ENCODE data around the gene SLC12A7.
A peak's percentile ranks its signal among the peaks of the same experiment; 100 is the strongest.

Gene SLC12A7

DNA sequence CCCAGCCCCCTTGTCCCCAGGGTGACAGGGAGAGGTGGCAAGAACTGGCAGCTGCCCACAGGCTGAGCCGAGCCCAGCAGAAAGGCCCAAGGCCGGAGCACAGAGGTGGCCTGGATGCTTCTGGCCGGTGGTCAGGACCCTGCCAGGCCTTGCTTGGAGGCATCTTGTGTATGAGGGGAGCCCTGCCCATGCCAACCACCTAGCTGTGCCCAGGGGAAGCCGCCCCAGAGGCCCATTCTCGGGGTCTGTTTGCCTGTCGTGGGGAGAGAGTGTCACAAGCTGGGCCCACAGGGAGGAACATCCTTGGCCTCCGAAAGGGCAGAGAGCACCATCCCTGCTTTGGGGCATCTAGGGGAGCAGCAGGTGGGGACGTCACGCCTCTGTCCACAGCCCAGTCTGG is 93.3 kb downstream of the SLC12A7 start:
- no peak for DNase-seq (ENCODE audit: low spot score)

DNA sequence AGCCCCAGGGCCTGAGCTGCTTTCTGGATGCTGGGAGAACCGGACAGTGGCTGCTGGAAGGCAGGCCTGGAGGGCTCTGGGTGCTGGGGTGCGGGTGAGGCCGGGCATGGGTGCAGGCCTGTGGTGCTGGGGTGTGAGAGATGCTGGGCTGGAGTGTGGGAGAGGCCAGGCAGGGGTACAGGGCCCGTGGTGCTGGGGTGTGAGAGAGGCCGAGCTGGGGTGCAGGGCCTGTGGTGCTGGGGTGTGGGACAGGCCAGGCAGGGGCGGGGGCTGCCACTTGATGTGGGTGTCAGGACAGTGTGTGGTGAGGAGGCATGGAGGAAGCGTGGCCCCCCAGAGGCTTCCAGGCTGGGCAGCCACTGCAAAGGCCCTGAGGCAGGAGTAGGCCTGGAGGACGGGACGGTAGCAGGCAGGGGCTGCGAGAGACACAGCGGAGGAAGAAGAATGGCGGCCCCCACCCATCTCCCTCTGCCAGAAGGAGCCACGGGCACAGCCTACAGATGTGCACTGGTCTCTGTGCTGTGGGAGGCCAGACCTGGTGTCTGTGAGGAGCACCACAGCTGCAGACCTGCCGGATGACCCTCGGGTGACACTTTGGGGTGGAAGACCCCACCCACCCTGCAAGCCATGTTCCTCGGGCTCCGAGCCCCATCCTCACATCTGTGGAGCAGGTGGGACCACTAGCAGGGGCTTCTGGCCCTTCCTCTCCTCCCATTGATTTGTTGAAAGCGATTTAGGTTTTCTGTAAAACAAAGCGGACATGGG is 94.0 kb downstream of the SLC12A7 start:
- no peak for DNase-seq (ENCODE audit: low spot score)

DNA sequence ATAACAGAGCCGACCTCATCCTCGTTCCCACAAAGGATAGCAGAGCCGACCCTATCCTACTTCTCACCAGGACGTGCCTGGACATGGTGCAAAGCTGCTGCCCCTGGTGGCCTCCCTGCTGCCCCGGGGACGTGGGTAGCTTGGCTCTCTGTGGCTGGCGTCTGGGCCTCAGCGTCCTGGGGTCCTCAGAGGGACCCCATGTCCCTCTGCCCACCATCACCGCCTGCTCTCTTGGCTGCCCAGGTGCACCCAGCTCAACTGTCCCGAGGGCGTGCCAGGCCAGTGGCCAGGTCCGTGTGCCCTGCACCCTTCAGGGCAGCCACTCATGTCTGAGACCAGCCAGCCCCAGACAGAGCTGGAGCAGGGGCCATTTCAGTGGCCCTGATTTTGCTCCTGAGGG is 94.8 kb downstream of the SLC12A7 start:
- no peak for DNase-seq (ENCODE audit: low spot score)

DNA sequence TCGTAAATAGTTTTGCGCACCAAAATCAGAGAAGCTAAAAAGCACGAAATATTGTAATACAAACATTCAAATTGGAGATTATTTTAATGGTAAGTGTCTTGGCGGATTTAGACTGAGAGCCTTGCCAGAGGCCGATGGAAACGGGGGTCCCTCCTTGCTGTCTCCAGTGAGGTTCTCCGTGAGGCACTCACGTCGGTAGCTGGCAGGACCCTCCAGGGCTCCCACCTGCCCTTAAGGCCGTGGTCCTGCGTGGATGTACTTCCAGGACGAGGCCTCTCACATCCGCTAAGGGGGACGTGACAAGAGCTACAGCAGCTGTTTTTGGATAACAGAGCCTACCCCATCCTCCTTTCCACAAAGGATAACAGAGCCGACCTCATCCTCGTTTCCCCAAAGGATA is 95.4 kb downstream of the SLC12A7 start:
- no peak for DNase-seq (ENCODE audit: low spot score)

DNA sequence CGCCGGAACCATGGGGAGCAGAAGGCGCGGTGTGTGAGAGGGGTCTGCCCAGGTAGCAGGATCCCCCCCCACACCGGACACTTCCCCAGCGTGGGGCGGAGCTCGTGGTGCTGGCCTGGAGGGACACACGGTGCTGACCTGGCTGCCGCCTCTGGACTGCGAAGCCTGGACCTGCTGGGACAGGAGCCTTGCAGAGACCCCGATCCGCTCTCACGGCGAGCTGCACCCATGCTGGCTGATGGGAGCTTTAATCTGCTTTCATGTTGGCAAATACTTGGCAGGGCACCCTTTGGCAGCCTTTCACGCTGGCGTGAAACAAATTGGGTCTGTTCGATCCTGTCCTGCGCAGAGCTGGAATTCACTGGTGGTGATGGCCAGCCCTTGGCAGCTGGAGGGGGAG is 95.8 kb downstream of the SLC12A7 start:
- peak; percentile 37 for DNase-seq (ENCODE audit: low spot score)

DNA sequence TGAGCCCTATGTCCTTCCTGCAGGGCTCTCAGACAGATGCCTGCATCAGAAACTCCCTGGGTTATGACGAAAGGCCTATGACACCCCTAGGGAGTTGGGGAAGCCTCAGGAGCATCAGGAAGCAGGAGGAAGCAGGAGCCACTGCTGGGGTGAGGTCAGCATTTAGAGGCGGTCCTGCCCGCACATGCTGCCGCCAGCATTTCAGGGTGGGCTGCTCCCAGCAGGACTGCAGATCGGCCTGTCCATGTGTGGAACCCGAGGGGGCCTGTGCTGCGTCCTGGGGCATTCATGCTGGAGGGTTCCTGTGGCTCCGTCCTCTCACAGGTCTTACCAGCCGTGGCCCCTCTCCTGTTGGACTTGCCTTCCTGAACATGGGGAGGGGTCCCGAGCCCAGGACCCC is 96.4 kb downstream of the SLC12A7 start:
- no peak for DNase-seq (ENCODE audit: low spot score)

DNA sequence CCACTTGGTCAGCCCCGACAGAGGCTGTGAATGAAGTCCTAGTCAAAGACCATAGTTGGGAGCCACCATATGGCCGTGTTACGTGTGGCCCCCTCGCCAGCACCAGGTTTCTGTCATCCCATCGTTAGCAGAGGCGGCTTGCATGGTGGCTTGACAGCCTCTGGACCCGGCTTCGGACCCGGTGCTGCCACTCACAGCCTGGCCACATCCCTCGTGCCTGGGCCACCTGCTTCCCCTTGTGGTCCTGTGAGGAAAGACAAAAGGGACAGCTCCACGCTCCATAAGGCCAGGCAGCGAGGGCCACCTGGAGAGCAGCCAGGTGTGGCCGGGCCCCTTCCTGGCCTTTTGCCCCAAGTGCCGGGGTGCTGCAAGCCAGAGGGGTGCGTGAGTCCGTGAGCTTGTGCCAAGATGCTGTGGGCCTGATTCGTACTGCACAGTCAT is 97.1 kb downstream of the SLC12A7 start:
- DNase-seq (ENCODE audit: low spot score) = no peak

DNA sequence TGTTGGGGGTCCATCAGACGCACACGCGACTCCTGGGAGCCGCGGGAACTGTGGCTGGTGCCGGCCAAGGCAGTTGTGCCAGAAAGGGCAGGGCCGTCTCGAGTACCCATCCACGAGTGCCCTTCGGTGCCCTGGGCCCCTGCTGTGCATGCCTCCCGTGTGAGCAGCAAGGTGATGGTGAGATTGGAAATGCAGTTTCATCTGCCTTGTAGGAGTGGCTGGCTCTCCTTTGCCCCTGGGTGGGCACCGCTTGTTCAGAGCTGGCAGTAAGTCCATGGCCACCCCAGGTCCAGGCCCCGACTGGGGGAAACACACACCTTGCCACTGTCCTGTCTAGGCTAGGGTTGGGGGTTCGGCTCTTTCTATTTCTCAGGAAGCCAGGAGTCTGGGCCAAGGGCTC is 97.5 kb downstream of the SLC12A7 start:
- no peak for DNase-seq (ENCODE audit: low spot score)

DNA sequence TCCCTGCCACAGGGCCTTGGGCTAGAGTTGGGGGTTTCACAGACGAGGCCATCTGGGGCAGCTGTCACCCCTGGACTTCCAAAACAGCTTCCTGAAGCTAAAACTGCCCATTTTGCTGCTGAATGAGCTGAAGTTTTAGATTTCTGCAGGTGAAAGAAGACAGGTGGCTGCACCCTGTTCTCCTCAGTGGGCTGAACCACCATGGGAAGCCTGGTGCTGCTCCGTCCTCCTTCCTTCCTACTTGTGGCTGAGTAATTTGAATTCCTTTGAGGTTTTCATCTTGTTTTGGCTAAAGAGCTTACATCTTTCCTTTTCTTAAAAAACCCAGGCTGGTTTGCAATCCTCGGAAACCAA is 97.9 kb downstream of the SLC12A7 start:
- DNase-seq (ENCODE audit: low spot score) = no peak

DNA sequence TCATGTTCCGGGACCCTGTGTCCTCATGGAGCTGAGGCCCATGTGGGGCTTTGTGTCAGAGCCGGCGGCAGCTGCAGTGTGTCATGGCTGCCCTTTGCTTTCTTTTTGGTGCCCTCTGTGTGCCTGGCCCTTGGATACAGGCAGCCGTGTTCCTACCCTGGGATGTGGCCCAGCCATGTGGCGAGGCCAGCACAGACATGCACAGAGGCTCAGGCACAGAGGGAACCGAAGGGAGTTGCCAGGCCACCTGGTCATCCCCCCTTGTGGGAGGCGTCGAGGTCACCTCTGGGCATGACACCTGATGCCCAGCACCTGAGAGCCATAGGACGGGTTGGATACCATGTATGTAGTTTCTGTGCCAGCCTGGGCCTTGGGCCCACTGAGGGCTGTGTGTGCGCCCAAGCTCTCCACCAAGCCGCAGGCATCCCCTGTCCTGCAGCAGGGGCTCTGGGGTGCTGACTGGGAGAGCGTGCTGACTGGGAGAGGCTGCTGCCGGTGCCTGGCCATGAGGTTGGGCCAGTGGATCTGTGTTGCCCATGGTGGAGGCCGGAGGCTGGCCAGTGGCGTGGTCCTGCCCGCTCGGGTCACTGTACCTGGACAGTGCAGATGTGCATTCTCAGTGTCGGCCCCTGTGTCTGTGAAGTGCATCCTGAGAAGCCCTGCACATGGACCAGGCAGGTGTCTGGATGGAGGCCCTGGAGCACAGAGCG is 98.5 kb downstream of the SLC12A7 start:
- no peak for DNase-seq (ENCODE audit: low spot score)

DNA sequence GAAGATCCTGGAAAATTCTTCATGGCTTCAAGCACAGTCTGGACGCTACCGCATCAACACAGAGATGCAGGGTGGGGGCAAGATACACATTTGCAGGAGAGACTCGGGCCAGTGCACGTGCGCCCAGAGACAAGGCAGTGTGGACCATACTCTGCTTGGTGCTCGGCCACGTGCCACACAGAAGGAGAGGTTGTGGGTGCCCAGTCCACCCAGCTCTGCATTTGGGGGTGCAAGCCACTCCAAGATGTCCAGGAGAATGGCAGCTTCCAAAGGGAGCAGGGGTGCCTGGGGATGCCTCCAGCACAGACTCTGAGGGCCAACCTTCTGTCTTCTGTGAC is 99.0 kb downstream of the SLC12A7 start:
- no peak for DNase-seq (ENCODE audit: low spot score)

DNA sequence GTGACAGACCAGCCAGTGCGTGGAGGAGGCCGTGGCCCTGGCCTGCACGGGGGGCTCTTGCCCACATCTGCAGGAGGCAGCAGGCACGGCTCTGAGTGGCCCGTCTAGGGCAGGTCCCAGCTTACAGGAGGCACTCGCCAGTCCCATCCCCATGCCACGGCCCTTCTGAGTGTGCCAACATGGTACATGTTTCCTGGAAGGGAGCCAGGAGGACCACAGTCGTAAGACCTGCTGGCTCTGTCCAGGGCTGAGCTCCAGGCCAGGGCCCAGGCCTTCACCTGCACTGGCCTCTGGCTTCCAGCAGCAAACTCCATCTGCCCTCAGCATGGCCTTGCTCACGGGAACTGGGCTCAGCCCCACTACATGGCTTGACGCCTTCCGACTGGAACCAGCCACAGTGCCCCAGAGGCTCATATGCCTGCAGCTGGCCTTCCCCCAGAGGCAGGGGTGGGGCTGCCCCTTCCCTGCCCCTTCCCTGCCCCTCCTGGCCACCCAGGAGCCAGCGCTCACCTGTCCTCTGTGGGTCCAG is 99.5 kb downstream of the SLC12A7 start:
- no peak for DNase-seq (ENCODE audit: low spot score)

DNA sequence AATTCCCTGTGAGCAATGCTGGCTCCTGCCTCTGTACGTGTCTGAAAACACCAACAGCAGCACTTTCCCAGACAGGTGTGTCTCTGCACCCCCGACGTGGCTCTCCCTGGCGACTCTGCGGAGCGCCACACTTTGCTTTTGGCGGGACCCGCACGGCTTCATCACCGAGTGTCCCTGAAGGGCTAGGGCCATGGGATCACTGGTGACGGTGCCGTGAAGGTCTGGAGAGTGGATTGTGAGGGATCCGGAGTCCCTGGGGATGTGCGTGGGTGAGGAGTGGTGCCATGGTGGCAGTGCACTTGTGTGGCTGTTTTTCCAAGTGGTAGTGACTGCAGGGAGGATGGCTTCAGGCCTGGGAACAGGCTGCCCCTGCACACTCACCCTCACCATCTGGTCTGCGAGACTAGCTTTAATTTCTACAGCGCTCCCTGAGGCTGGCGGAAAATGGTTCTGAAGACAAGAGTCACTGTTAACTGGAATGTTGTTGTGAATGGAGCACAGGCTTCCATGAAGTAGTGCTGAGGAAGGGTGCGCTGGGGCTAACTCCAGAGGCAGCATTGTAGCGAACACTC is 100.0 kb downstream of the SLC12A7 start:
- no peak for DNase-seq (ENCODE audit: low spot score)

DNA sequence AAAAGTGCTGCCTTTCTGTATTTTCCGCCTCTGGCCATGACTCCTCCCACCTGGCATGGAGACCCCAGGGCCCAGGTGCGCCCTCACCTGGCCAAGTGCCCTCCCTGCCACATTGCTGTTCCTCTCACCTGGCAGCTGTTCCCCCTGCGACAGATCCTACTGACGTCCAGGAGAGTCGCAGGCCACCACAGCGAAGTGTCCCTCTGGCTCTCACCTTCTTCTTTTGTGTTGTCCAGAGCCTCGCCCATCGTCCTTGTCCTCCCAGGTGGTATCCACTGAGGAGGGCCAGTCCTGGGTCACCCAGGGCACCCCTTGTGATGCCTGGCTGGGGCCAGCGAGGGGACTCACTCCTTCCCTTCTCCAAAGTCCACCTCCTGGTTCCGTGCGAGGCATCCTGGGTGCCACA is 100.6 kb downstream of the SLC12A7 start:
- DNase-seq (ENCODE audit: low spot score) = no peak

DNA sequence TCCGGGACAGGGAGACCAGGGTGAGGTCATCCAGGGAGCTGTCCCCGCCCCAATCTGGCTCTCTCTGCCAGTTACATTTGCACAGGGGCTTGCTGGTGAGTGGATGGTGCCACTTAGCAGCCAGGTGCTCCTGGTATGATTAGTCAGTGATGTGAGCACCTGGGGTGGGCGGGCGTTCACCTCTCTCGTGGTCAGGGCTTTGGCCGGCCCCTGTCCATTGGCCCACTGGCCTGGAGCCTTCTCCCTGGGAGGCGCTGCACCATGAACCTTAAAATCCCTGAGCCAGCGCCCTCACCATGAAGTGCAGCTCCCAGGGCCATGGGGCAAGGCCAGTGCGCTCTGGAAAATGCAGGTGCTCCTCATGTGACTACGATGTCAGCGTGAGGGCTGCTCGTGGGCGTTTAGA is 101.2 kb downstream of the SLC12A7 start:
- no peak for DNase-seq (ENCODE audit: low spot score)

DNA sequence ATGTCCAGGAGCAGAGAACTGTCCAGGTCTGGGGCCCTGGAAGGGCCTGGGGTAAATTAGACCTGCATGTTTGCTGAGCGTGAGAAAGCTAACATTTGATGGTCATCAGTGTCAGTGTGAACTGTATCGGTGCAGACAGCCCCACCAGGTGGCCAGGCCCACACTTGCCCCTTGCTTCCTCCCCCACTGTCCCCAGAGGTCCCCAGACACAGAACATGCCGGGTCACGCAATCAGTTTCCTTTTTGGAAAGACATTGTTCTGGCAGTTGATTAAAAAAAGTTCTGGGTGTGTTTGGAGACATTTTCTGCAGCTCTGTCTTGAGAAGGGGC is 101.7 kb downstream of the SLC12A7 start:
- no peak for DNase-seq (ENCODE audit: low spot score)

DNA sequence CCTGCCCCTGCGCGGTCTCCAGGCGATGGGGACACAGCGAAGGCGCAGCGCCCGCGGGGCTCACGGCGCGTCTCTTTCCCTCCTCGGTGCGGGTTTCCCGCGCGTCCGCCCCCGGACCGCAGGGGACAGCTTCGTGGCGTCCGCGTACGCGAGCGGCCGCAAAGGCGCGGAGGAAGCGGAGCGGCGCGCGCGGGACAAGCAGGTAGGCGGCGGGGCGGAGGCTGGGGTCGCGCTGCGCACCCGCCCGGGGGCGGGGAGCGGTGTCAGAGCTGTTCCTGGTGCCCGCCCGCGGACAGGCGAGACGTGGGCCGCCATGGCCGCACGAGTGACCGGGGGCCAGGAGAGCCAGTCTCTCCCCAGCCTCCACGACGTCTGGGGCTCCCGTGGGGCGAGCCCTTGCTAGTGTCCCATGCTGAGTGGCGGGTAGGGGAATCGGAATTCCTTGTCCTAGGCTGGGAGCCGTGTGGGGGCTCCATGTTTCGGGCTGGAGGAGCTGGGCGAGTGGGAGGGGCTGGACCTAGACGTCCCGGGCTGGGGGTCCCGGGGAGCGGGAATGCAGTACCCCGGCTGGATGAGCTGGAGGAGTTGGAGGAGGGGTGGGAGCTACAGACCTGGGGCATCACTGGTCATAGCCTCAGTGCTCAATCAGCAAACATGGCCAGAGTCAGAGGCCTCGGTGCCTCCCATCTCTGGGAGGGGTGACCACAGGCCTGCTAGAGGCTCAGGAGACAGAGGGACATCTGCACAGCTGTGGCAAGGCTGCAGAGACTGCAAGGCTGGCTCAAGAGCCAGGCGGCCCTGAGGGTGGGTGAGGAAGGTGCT is 102.3 kb downstream of the SLC12A7 start:
- DNase-seq (ENCODE audit: low spot score) = no peak

DNA sequence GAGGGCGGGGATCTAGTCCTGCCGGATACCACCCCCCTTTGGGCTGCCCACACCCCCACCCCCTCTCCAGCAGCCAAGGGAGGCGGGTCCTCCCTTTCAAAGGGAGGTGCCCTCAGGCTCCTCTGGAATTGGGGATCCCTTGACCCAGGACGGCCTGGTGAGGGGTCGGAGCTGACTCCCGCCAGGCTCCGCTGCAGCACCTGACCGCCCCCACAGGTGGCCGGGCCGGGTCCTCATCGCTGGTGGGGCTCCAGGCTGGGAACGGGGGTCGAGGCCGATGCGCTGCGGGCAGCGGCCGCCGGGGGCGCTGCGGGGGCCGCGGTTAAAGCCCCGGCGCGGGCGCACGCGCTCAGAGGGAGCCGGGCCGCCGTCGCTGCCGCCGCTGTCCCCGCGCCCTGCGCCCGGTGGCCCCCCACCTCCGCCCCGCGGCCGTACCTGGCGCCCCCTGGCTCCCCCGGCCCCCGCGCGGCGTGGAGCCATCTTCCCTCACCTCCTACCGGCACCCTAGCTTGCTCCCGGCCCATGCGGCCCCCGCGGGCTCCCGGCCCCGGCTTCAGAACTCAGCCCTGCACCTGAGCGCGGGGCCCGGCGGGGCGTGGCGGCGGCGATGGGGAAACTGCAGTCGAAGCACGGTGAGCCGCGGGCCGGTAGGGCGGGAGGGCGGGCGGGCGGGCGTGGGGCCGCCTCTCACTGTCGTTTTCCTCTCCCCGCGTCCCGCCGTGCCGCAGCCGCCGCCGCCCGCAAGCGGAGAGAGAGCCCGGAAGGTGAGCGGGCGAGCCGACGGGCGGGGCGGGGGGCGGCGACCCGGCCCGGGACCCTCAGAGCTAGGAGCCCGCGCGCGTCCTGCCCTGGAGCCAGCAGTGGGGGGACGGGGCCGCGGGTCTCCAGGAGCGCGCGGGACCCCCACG is 103.2 kb downstream of the SLC12A7 start, which contains the start of gene NKD2:
Gene NKD2, plus strand, starts transcription at position 352 of the 908 bp plus-strand sequence. Its CDS starts 256 bp downstream, at position 608.
- no peak for DNase-seq (ENCODE audit: low spot score)

DNA sequence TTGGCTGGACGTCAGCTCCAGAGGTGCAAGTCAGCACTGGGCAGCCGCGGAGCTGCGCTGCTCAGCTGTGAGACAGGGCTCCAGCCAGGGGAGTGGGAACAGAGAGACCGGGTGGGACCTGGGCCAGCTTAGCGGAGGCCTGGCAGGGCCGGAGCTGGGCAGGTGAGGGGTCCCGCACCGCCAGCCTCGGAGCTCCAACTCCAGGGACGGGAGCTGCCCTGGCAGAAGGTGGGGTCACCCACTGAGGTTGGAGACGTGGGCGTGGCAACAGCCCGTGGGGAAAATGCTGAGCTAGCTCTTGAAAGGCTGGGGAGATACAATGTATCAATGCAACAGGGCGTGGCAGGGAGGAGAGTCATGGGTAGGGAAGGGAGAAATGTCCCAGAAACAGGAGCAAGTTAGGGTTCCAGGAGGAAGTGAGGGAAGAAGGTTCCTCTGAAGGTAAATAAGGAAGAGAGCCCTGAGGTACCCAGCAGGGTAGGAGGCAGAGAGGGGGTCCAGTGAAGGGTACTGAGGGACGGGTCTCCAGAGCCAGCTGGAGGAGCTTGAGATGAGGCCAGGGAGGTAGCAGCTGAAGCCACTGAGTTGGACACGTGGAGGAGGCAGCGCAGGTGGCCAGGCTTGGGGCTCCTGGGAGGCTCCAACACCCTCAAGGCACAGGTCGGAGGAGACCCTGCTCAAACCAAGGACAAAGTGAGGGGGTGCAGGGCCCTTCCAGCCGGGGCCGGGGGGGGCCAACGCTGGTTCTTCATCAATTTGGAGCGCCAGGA is 104.0 kb downstream of the SLC12A7 start:
- DNase-seq (ENCODE audit: low spot score) = no peak

DNA sequence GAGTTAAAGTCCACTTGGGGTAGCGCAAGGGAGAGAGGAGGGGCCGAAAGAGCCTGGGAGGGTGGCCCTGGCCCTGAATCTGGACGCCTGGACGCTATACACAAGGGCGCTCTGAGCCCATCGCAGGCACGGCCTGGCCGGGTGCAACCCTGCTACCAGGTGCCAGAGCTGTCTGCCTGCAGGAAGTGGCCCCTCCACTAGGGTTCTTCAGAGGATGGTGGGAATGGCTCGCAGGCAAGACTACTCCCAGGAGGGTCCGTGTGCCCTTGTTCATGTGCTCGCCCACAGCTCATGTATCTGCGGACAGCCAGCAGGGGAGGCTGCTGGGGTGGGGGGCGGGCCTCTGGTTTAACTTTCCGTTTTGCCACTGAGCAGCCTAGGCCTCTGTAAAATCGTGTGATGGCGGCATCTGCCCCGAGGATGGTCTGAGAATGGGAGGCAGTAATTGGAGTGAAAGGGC is 104.6 kb downstream of the SLC12A7 start:
- no peak for DNase-seq (ENCODE audit: low spot score)

Measured in putamen (tissue), 1 donor.